Activated CD4-positive, alpha-beta T cell treated with anti-CD3 and anti-CD28 coated beads, Interleukin-2, amount 50 U/mL, for 24 hours (primary cell): Measurements from ENCODE around the gene CPNE5.

Source experiments
- DNase-seq, 2 donors: peaks; one replicate each; pipeline ENCODE4 v3.0.0-alpha.2; 2020; ENCODE audit warnings: low read depth in 1 of 2, low spot score in 1 of 2

CPNE5 gene

GRCh38 chr6:36793913-36794712 is 45.1 kb downstream of the CPNE5 start:
- no peak for DNase-seq

- no peak for DNase-seq
These were observed 45.8 kb downstream of the CPNE5 start for GRCh38 chr6:36793296-36793912.

GRCh38 chr6:36791521-36792135 is 47.6 kb downstream of the CPNE5 start:
- no peak for DNase-seq

- DNase-seq = no peak
These were observed 48.2 kb downstream of the CPNE5 start for GRCh38 chr6:36791085-36791484.

GRCh38 chr6:36788768-36789167 is 50.5 kb downstream of the CPNE5 start:
- DNase-seq = peak in 1 of 2 donors; percentile 10

- no peak for DNase-seq
These were observed 51.1 kb downstream of the CPNE5 start for GRCh38 chr6:36788186-36788585.

- DNase-seq = no peak
These were observed 52.0 kb downstream of the CPNE5 start for GRCh38 chr6:36787210-36787609.

GRCh38 chr6:36786055-36786675 is 53.1 kb downstream of the CPNE5 start:
- no peak for DNase-seq

- no peak for DNase-seq
These were observed 54.9 kb downstream of the CPNE5 start for GRCh38 chr6:36784376-36784636.

GRCh38 chr6:36783603-36784375 is 55.5 kb downstream of the CPNE5 start:
- DNase-seq = no peak

- DNase-seq = no peak
These were observed 57.6 kb downstream of the CPNE5 start for GRCh38 chr6:36781669-36782068.

GRCh38 chr6:36780442-36781177 is 58.6 kb downstream of the CPNE5 start:
- no peak for DNase-seq

- DNase-seq = no peak
These were observed 60.0 kb downstream of the CPNE5 start for GRCh38 chr6:36779227-36779626.

GRCh38 chr6:36777801-36778200 is 61.4 kb downstream of the CPNE5 start:
- no peak for DNase-seq

GRCh38 chr6:36776167-36776566 is 63.1 kb downstream of the CPNE5 start:
- no peak for DNase-seq

- DNase-seq = no peak
These were observed 64.9 kb downstream of the CPNE5 start for GRCh38 chr6:36774331-36774730.

- DNase-seq = no peak
These were observed 66.8 kb downstream of the CPNE5 start for GRCh38 chr6:36772397-36772796.

- DNase-seq = no peak
These were observed 68.1 kb downstream of the CPNE5 start for GRCh38 chr6:36771145-36771544.

GRCh38 chr6:36769676-36770499 is 69.4 kb downstream of the CPNE5 start:
- no peak for DNase-seq

- no peak for DNase-seq
These were observed 70.0 kb downstream of the CPNE5 start for GRCh38 chr6:36769183-36769675.
